ENCODE results near the gene NRG2. TPM values are rescaled to one million over a fixed set of nuclear protein-coding genes. Genes with fewer than 3 reads are reported as not detected.
A peak's percentile ranks its signal among the peaks of the same experiment; 100 is the strongest.

Gene NRG2
- total and polyA plus RNA-seq, 2 experiments from 2014 or later, result 0.05 TPM; not detected in 1

- Histone ChIP-seq H4K20me1 (ENCODE audit: insufficient read depth) (no peaks in the 10 kb centered on the region), H3F3A (ENCODE audit: insufficient read depth) (no peaks in the 10 kb centered on the region), H3K27me3 (replicated peaks; ENCODE audit: insufficient read depth) (peaks cover 82% of the 10 kb centered on the region), H3K4me2 (ENCODE audit: unreplicated experiment) (no peak overlapping the region), H3K27ac (no peak overlapping the region), H3K79me2 (ENCODE audit: insufficient read depth) (no peaks in the 10 kb centered on the region), H3K4me3 (no peak overlapping the region), H3K36me3 (ENCODE audit: low read depth) (no peaks in the 10 kb centered on the region), H3K9me3 (ENCODE audit: low read depth) (no peaks in the 10 kb centered on the region), H3K9me2 (ENCODE audit: insufficient read depth) (no peaks in the 10 kb centered on the region), H3K9ac (no peak overlapping the region), H2AFZ (no peak overlapping the region), H3K4me1 (ENCODE audit: insufficient read depth) (no peaks in the 10 kb centered on the region)
- TF ChIP-seq EZH2phosphoT487 (IDR thresholded peaks at IDR 0.05; ENCODE audit: insufficient read depth, low read depth), result no peak
- TF ChIP-seq EZH2 (IDR thresholded peaks at IDR 0.05; ENCODE audit: insufficient read depth, poor library complexity, severe bottlenecking), result no peak
- in situ Hi-C loops (cut with MboI), result no loop called here
- 12 to 17% methylated on average over 1 of the region's 1 CpG for WGBS, 2 experiments (ENCODE audit: low coverage in 1 of 2, low lambda C conversion rate in 2 of 2, missing lambda C conversion rate in 2 of 2)
- DNase-seq, result no peak
Observed at GRCh38 chr5:140013536-140013935, 29.6 kb downstream of the NRG2 start.

- no peak overlapping the region for H3K4me2 ChIP-seq (ENCODE audit: unreplicated experiment)
Observed at GRCh38 chr5:140012443-140012842, 30.7 kb downstream of the NRG2 start.

GRCh38 chr5:140011297-140011802 is 31.7 kb downstream of the NRG2 start:
- WGBS, 2 experiments (ENCODE audit: low coverage in 1 of 2, low lambda C conversion rate in 2 of 2, missing lambda C conversion rate in 2 of 2), result 40 to 52% methylated on average over 3 of the region's 3 CpGs
- Histone ChIP-seq H3K27ac (no peak overlapping the region), H2AFZ (no peak overlapping the region), H3K9me3 (ENCODE audit: low read depth) (no peaks in the 10 kb centered on the region), H3K9ac (no peak overlapping the region), H3K4me2 (ENCODE audit: unreplicated experiment) (no peak overlapping the region), H3K79me2 (ENCODE audit: insufficient read depth) (no peaks in the 10 kb centered on the region), H3K4me3 (no peak overlapping the region), H4K20me1 (ENCODE audit: insufficient read depth) (no peaks in the 10 kb centered on the region), H3K36me3 (ENCODE audit: low read depth) (no peaks in the 10 kb centered on the region), H3K4me1 (ENCODE audit: insufficient read depth) (no peaks in the 10 kb centered on the region), H3K9me2 (ENCODE audit: insufficient read depth) (no peaks in the 10 kb centered on the region), H3K27me3 (replicated peaks; ENCODE audit: insufficient read depth) (peaks cover 69% of the 10 kb centered on the region), H3F3A (ENCODE audit: insufficient read depth) (no peaks in the 10 kb centered on the region)
- DNase-seq, result peak; percentile 34
- TF ChIP-seq EZH2 (IDR thresholded peaks at IDR 0.05; ENCODE audit: insufficient read depth, poor library complexity, severe bottlenecking) (no peak), EZH2phosphoT487 (IDR thresholded peaks at IDR 0.05; ENCODE audit: insufficient read depth, low read depth) (no peak)
- in situ Hi-C loops (cut with MboI), result no loop called here

More at GRCh38 chr5:140012443-140012842, 30.7 kb downstream of the NRG2 start:
- Histone ChIP-seq H3K9ac (no peak overlapping the region), H3K79me2 (ENCODE audit: insufficient read depth) (no peaks in the 10 kb centered on the region), H3K36me3 (ENCODE audit: low read depth) (no peaks in the 10 kb centered on the region), H3F3A (ENCODE audit: insufficient read depth) (no peaks in the 10 kb centered on the region), H3K9me3 (ENCODE audit: low read depth) (no peaks in the 10 kb centered on the region), H2AFZ (no peak overlapping the region), H3K4me1 (ENCODE audit: insufficient read depth) (no peaks in the 10 kb centered on the region), H3K4me3 (no peak overlapping the region), H4K20me1 (ENCODE audit: insufficient read depth) (no peaks in the 10 kb centered on the region), H3K27ac (no peak overlapping the region), H3K9me2 (ENCODE audit: insufficient read depth) (no peaks in the 10 kb centered on the region), H3K27me3 (replicated peaks; ENCODE audit: insufficient read depth) (peaks cover 73% of the 10 kb centered on the region)
- DNase-seq, result no peak
- WGBS, 2 experiments (ENCODE audit: low coverage in 1 of 2, low lambda C conversion rate in 2 of 2, missing lambda C conversion rate in 2 of 2), result 33 to 71% methylated on average over 1 of the region's 1 CpG
- in situ Hi-C loops (cut with MboI), result no loop called here
- TF ChIP-seq EZH2phosphoT487 (IDR thresholded peaks at IDR 0.05; ENCODE audit: insufficient read depth, low read depth) (no peak), EZH2 (IDR thresholded peaks at IDR 0.05; ENCODE audit: insufficient read depth, poor library complexity, severe bottlenecking) (no peak)

- Histone ChIP-seq H2AFZ (no peak overlapping the region), H3K9me2 (ENCODE audit: insufficient read depth) (no peaks in the 10 kb centered on the region), H3K36me3 (ENCODE audit: low read depth) (no peaks in the 10 kb centered on the region), H3K9me3 (ENCODE audit: low read depth) (no peaks in the 10 kb centered on the region), H3K27me3 (replicated peaks; ENCODE audit: insufficient read depth) (peaks cover 70% of the 10 kb centered on the region), H3K79me2 (ENCODE audit: insufficient read depth) (no peaks in the 10 kb centered on the region), H3K4me1 (ENCODE audit: insufficient read depth) (no peaks in the 10 kb centered on the region), H3F3A (ENCODE audit: insufficient read depth) (no peaks in the 10 kb centered on the region), H3K9ac (no peak overlapping the region), H3K4me3 (no peak overlapping the region), H4K20me1 (ENCODE audit: insufficient read depth) (no peaks in the 10 kb centered on the region), H3K4me2 (ENCODE audit: unreplicated experiment) (no peak overlapping the region), H3K27ac (no peak overlapping the region)
- TF ChIP-seq EZH2 (IDR thresholded peaks at IDR 0.05; ENCODE audit: insufficient read depth, poor library complexity, severe bottlenecking) (no peak), EZH2phosphoT487 (IDR thresholded peaks at IDR 0.05; ENCODE audit: insufficient read depth, low read depth) (no peak)
- 64 to 73% methylated on average over 3 of the region's 3 CpGs for WGBS, 2 experiments (ENCODE audit: low coverage in 1 of 2, low lambda C conversion rate in 2 of 2, missing lambda C conversion rate in 2 of 2)
- no peak for DNase-seq
- in situ Hi-C loops (cut with MboI), result no loop called here
Observed at GRCh38 chr5:140010798-140011197, 32.3 kb downstream of the NRG2 start.

GRCh38 chr5:140007311-140007710 is 35.8 kb downstream of the NRG2 start:
- Histone ChIP-seq H3K4me3 (no peak overlapping the region), H3K4me1 (ENCODE audit: insufficient read depth) (no peaks in the 10 kb centered on the region), H3K4me2 (ENCODE audit: unreplicated experiment) (no peak overlapping the region), H3K27ac (no peak overlapping the region), H3K9me2 (ENCODE audit: insufficient read depth) (no peaks in the 10 kb centered on the region), H3K9me3 (ENCODE audit: low read depth) (no peaks in the 10 kb centered on the region), H3K9ac (no peak overlapping the region), H3F3A (ENCODE audit: insufficient read depth) (no peaks in the 10 kb centered on the region), H2AFZ (no peak overlapping the region), H4K20me1 (ENCODE audit: insufficient read depth) (no peaks in the 10 kb centered on the region), H3K36me3 (ENCODE audit: low read depth) (no peaks in the 10 kb centered on the region), H3K27me3 (replicated peaks; ENCODE audit: insufficient read depth) (peaks cover 80% of the 10 kb centered on the region), H3K79me2 (ENCODE audit: insufficient read depth) (no peaks in the 10 kb centered on the region)
- no peak for DNase-seq
- no peak for TF ChIP-seq EZH2phosphoT487 (IDR thresholded peaks at IDR 0.05; ENCODE audit: insufficient read depth, low read depth)
- no peak for TF ChIP-seq EZH2 (IDR thresholded peaks at IDR 0.05; ENCODE audit: insufficient read depth, poor library complexity, severe bottlenecking)
- WGBS, 2 experiments (ENCODE audit: low coverage in 1 of 2, low lambda C conversion rate in 2 of 2, missing lambda C conversion rate in 2 of 2), result 51 to 70% methylated on average over 2 of the region's 2 CpGs
- in situ Hi-C loops (cut with MboI), result no loop called here
